GOT3 (cell line): ENCODE measurements around the gene TRIM2.

Source experiments
- DNase-seq: peaks from one replicate; lab custom pipeline; 2025; ENCODE audit warnings: mixed read lengths; lab: John Stamatoyannopoulos, UW

TRIM2 gene

GRCh38 chr4:153332936-153333335 lies 128.7 kb downstream of the TRIM2 start:
- no peak for DNase-seq

GRCh38 chr4:153333874-153334273 lies 129.6 kb downstream of the TRIM2 start:
- DNase-seq = no peak

- no peak for DNase-seq
Measured at GRCh38 chr4:153335665-153336064, 131.4 kb downstream of the TRIM2 start.

GRCh38 chr4:153337686-153338085 lies 133.4 kb downstream of the TRIM2 start:
- no peak for DNase-seq

- DNase-seq = no peak
Measured at GRCh38 chr4:153341575-153342090, 137.4 kb downstream of the TRIM2 start.

GRCh38 chr4:153342751-153343552 lies 138.7 kb downstream of the TRIM2 start:
- no peak for DNase-seq

GRCh38 chr4:153344131-153345011 lies 140.1 kb downstream of the TRIM2 start, which contains the start of gene MND1:
Gene MND1 (plus strand): TSS chr4:153344688. CDS start chr4:153344738, 50 bp downstream.
- peak; percentile 6 for DNase-seq

GRCh38 chr4:153345012-153345981 lies 141.1 kb downstream of the TRIM2 start:
- DNase-seq = no peak

- DNase-seq = no peak
Measured at GRCh38 chr4:153346031-153346430, 141.8 kb downstream of the TRIM2 start.

GRCh38 chr4:153346563-153346962 lies 142.3 kb downstream of the TRIM2 start:
- DNase-seq = no peak

- no peak for DNase-seq
Measured at GRCh38 chr4:153347117-153347516, 142.9 kb downstream of the TRIM2 start.

- DNase-seq = no peak
Measured at GRCh38 chr4:153348006-153348405, 143.8 kb downstream of the TRIM2 start.

GRCh38 chr4:153349206-153349805 lies 145.1 kb downstream of the TRIM2 start:
- no peak for DNase-seq

GRCh38 chr4:153362184-153362583 lies 157.9 kb downstream of the TRIM2 start:
- DNase-seq = no peak

- DNase-seq = no peak
Measured at GRCh38 chr4:153364061-153364460, 159.8 kb downstream of the TRIM2 start.

GRCh38 chr4:153365003-153365402 lies 160.8 kb downstream of the TRIM2 start:
- no peak for DNase-seq

GRCh38 chr4:153366486-153366885 lies 162.2 kb downstream of the TRIM2 start:
- no peak for DNase-seq

GRCh38 chr4:153367092-153367491 lies 162.8 kb downstream of the TRIM2 start:
- no peak for DNase-seq

- DNase-seq = no peak
Measured at GRCh38 chr4:153369021-153369420, 164.8 kb downstream of the TRIM2 start.

- no peak for DNase-seq
Measured at GRCh38 chr4:153371701-153372234, 167.5 kb downstream of the TRIM2 start.
